ENCODE measurements around the gene GLRX5.
A peak's percentile ranks its signal among the peaks of the same experiment; 100 is the strongest.

Gene GLRX5

DNA sequence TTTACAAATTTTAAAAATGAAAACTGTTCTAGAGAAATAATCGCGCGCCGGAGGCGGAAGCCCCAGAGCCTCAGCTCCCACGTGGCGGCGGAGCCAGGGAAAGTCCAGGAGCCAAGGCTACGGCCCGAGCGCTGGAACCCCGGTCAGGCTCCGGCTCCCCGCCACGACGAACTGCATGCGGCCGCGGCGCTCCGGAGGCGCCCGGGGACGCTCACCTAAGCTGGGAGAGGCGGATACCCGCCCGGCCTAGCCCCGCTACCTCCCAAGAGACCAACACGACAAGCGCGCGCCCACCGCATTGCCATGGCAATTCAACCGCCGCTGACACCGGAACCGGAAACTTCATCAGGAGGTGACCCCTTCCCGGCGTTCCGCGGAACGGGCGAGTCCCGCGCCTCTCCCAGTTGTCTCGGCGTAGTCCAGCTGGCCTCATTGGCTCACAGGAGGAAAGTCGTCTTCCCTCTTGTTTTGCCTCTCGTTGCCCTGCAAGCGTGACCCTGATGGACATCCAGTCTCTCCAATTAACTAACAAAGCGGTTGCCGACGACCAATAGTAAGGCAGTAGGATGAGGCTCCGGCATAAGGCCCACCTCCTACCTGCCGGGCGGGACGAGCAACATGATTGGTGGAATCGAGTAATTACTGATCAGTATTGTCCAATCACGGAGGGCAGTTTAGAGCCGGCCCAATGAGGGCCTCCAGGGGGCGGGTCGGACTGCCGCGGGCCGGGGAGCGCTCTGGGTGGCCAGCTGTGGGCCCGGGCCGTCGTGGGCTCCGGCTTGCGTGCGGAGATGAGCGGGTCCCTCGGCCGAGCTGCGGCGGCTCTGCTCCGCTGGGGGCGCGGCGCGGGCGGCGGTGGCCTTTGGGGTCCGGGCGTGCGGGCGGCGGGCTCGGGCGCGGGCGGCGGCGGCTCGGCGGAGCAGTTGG is at the start of gene GLRX5:
TSS of gene GLRX5 (plus strand) at position 752 of the 927 bp plus-strand sequence. CDS start at position 792, 40 bp downstream.
- peak; percentile 96 for DNase-seq (ENCODE audit: low read depth)

DNA sequence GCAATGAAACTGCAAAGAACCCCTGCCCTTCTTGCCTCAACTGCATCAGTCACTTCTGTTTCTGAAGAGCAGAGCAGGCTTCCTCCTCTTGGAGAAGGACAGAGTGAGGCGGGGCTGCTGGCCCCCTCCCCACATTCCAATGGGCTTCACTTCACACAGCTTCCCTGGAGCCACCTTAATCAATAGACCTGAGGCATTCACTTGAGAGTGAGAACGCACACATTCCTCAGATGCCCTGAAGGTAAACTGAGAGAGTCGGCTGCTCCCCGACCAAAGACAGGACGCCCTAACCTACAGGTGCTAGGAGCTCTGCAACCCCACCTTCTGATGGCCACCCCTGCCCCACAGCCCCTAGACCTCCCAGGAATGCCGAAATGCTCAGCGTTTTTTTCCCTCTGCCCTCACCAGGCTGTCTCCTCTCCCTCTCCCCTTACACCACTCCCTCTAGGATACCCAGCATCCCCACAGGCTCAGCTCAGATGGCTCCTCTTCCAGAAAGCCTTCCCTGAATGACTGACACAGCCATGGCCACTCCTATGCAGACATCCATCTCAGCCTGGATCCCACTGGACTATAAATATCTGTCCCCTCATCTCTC is 49.5 kb upstream of the GLRX5 start:
- no peak for DNase-seq (ENCODE audit: low read depth)

- no peak for DNase-seq (ENCODE audit: low read depth)
These were observed 47.8 kb upstream of the GLRX5 start for GRCh38 chr14:95486875-95487668.

DNA sequence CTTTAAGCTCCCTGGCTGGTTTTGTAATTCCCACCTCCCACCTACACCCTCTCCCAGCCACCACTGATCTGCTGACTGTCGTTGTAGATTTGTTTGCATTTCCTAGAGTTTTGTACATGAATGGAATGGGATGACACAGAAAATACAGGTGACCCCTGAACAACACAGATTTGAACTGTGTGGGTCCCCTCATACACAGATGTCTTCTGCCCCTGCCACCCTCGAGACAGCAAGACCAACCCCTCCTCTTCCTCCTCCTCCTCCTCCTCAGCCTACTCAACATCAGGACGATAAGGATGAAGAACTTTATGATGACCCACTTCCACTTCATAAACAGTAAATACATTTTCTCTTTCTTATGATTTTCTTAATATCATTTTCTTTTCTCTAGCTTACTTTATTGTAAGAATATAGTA is 47.2 kb upstream of the GLRX5 start:
- no peak for DNase-seq (ENCODE audit: low read depth)

DNA sequence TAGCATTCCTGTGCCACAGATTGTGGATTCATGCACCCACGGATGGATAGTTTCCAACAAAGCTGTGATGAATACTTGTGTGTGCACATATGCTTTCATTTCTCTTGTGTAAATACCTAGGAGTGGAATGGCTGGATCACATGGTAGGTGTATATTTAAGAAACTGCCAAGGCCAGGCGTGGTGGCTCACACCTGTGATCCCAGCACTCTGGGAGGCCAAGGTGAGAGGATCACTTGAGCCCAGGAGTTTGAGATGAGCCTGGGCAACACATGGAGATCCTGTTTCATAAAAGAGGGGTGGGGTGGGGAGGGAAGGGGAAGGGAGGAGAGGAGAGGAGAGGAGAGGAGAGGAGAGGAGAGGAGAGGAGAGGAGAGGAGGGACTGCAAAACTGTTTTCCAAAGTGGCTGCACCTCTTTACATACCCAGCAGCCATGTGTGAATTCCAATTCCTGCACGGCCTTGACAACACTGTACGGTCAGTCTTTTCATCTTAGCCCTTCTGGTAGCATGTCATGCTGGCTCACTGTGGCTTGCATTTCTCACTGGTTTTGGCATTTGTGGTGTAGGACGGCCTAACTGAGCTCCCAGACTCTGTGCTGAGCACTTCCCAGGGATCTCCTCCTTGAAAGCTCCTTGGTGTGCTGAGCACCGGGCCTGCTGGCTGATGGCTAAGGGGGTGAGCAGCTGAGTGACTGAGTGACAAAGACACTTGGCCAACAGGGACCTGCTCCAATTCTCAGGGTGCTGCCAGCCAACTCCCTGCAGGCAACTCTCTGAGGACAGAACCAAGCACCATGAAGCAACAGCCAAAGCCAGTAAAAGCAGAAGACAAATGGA is 46.3 kb upstream of the GLRX5 start:
- no peak for DNase-seq (ENCODE audit: low read depth)

GRCh38 chr14:95489214-95490137 is 45.4 kb upstream of the GLRX5 start:
- no peak for DNase-seq (ENCODE audit: low read depth)

DNA sequence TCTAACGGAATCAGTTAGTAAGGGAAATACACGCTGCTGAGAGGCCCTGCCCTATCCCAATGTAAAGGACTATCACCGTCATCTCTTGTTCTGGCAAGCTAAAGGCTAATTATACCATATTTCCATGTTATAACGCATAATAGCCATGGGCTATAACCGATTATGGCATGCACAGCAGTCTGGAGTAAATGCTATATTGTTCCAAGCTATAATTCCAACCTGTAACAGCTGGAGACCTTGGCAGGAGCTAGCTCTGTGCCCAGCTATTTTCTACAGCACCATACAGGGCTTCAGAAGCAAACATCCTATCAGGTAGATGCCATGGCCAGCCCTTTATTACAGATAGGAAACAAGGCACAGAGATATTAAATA is 44.7 kb upstream of the GLRX5 start:
- no peak for DNase-seq (ENCODE audit: low read depth)

DNA sequence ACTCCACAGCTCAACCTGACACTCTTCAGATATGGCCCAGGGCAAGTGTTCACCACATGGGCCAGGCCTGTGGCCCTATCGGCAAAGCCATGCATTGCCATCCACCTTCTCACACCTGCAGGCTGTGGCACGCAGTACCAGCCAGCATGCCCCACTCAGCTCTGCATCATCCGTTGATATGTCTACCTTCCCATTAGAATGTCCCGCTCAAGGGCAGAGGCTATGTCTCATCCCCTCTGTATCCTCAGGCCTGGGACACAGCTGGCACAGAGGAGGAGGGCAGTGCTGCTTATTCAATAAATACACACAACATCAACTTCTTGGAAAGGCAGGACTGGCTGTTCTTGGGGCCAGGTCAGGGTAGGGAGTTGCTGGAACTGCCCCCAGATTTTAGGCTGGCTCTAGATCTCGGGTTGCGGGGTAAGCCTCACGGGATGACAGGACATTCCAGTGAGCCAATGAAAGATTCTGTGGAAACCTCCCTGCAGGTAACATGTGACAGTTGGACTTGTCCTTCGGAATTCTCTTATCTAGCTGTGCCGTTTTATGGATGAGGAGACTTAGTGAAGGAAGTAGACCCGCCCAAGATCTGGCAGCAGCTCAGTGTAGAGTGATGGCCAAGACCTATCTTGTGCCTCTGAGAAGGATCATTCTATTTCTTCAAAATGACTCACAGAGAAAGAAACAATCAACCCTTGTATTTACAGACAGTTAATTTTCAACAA is 44.0 kb upstream of the GLRX5 start:
- no peak for DNase-seq (ENCODE audit: low read depth)

DNA sequence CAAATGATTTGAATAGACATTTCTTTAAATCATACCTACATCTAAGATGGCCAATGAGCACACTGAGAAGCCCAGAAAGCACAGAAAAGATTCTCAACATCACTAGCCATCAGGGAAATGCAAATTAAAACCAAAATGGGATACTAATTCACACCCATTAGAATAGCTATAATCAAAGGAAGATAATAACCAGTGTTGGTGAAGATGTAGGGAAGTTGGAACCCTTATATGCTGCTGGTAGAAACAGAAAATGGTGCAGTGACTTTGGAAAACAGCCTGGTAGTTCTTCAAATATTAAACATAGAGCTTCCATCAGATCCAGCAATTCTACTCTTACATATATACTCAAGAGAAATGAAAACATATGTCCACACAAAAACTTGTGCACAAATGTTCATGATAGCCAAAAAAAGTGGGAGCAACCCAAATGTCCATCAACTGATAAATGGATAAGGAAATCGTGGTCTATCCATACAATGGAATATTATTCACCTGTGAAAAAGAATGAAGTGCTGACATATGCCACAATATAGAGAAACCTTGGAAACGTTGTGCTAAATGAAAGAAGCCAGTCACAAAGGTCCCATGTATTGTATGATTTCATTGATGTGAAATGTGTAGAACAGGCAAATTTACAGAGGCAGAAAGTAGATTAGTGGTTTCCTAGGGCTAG is 42.8 kb upstream of the GLRX5 start:
- no peak for DNase-seq (ENCODE audit: low read depth)

DNA sequence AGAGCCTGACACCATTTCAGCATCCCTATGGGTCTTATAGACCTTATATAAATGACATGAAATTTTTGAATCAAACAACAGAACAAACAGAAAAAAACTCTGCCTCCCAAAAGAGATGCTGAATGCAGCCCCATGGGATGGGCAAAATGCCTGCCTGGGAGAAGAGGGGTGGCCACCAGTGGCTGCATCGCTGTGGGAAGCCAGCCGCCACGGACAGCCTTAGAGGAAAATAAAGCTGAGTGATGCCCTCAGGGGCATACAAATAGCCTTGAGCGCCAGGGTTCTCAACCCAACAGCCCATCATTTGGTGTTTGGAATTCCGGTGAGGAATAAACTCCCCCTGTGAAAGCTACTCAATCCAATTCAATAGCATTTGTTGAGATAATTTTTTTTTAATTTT is 41.3 kb upstream of the GLRX5 start:
- no peak for DNase-seq (ENCODE audit: low read depth)

DNA sequence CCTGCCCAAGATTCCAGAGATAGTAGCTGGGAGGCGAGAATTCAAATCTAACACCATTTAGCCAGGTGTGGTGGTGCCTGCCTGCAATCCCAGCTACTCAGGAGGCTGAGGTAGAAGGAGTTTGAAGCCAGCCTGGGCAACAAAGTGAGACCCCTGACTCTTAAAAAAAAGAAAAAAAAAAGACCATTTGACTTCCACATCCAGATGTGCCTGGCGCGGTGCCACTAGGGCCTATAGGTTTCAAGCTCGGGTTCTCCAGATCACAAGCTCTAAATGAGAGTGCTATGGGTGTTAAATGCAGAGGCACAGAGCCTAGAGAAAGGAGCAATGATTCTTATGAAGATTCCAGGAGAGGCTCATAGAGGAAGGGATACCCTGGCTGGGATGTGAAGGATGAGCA is 40.9 kb upstream of the GLRX5 start:
- DNase-seq (ENCODE audit: low read depth) = no peak

GRCh38 chr14:95494456-95494855 is 40.4 kb upstream of the GLRX5 start:
- DNase-seq (ENCODE audit: low read depth) = no peak

DNA sequence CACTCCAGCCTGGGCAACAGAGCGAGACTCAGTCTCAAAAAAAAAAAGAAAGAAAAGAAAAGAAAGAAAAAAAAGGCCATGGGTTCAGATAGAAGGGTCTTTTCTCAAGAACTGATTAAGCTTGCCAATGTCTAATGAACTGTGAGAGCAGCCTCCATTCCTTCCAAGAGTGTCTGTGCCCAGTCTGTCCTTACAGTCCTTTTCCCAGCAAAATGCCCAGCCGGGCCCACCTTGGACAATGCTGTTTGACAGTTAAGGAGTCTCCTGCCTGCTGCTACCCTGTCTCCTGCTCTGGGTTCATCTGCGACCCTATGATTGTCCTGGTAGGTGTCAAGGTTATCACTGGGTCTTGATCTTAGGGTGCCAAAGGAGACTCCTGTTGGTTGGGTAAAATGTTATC is 39.8 kb upstream of the GLRX5 start:
- DNase-seq (ENCODE audit: low read depth) = no peak

GRCh38 chr14:95495538-95496025 is 39.3 kb upstream of the GLRX5 start:
- no peak for DNase-seq (ENCODE audit: low read depth)

- DNase-seq (ENCODE audit: low read depth) = no peak
These were observed 38.7 kb upstream of the GLRX5 start for GRCh38 chr14:95496111-95496681.

- no peak for DNase-seq (ENCODE audit: low read depth)
These were observed 38.1 kb upstream of the GLRX5 start for GRCh38 chr14:95496690-95497259.

GRCh38 chr14:95497561-95498011 is 37.3 kb upstream of the GLRX5 start:
- DNase-seq (ENCODE audit: low read depth) = no peak

DNA sequence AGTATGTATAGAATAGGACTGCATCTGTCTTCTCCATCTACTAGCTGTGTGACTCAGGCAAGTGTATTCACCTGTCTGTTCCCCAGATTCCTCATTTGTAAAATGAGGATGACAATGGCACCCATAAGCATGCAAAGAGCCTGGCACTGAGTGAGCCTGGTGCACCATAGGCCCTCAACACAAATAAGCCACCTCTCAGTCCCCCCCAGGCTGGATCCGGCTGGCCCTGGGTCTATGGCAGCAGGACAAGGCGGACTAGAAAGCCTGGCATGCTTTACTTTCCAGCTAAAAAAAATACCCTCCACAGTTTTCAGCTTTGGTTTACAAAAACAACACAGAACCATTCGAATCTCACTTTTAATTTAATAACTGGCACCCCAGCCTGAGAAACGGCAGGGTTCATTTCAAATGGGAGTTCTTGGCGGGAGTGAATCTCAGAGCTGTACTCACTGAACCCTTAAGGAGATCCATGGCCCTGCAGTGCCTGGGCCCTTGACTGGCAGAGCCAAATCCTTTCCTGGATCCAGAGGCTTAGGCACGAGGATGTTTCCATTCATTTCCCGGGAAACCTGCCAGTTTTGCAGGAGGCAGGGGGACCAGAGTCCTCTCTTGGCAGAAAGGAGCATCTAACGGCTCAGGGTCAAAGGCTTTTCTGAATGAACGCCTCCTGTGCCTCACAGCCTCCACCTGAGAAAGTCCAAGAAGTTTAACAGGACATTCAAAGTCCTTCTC is 36.1 kb upstream of the GLRX5 start:
- DNase-seq (ENCODE audit: low read depth) = no peak
